HG03521 (cell line): Measurements from ENCODE around the gene CPTP.

Experiments
- ATAC-seq: cut with Tn5 transposase; IDR thresholded peaks from one replicate; pipeline ENCODE4 v1.9.1; 2021; ENCODE audit warnings: mild to moderate bottlenecking, moderate library complexity; ENCODE audit not compliant: unreplicated experiment

The CPTP gene

DNA sequence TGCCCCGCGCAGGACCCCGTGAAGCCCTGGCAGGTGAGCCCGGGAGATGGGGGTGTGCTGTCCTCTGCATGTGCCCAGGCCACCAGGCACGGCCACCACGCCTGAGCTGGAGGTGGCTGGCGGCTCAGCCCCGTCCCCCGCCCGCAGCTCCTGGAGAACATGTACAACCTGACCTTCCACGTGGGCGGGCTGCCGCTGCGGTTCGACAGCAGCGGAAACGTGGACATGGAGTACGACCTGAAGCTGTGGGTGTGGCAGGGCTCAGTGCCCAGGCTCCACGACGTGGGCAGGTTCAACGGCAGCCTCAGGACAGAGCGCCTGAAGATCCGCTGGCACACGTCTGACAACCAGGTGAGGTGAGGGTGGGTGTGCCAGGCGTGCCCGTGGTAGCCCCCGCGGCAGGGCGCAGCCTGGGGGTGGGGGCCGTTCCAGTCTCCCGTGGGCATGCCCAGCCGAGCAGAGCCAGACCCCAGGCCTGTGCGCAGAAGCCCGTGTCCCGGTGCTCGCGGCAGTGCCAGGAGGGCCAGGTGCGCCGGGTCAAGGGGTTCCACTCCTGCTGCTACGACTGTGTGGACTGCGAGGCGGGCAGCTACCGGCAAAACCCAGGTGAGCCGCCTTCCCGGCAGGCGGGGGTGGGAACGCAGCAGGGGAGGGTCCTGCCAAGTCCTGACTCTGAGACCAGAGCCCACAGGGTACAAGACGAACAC lies 8.3 kb downstream of the CPTP start:
- no peak for ATAC-seq

DNA sequence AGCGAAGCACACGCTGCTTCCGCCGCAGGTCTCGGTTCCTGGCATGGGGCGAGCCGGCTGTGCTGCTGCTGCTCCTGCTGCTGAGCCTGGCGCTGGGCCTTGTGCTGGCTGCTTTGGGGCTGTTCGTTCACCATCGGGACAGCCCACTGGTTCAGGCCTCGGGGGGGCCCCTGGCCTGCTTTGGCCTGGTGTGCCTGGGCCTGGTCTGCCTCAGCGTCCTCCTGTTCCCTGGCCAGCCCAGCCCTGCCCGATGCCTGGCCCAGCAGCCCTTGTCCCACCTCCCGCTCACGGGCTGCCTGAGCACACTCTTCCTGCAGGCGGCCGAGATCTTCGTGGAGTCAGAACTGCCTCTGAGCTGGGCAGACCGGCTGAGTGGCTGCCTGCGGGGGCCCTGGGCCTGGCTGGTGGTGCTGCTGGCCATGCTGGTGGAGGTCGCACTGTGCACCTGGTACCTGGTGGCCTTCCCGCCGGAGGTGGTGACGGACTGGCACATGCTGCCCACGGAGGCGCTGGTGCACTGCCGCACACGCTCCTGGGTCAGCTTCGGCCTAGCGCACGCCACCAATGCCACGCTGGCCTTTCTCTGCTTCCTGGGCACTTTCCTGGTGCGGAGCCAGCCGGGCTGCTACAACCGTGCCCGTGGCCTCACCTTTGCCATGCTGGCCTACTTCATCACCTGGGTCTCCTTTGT lies 9.1 kb downstream of the CPTP start:
- ATAC-seq: no peak

DNA sequence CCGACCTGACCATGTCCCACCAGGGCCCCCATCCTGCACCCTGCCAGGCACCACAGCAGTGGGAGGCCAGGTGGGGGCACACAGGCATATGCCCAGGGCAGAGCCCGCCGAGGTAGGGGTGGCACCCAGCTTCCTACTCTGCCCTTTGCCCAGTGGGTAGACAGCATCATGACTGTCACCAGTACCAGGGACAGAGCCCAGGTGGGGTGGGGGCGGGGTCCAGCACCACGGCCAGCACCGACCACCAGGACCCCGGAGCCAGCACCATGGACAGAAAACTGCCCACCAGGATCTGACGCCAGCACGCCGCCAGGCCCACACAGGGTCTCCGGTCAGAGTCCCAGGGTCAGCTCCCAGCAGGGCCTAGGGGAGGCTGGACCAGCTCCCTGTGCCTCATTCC lies 10.2 kb downstream of the CPTP start:
- ATAC-seq: no peak

DNA sequence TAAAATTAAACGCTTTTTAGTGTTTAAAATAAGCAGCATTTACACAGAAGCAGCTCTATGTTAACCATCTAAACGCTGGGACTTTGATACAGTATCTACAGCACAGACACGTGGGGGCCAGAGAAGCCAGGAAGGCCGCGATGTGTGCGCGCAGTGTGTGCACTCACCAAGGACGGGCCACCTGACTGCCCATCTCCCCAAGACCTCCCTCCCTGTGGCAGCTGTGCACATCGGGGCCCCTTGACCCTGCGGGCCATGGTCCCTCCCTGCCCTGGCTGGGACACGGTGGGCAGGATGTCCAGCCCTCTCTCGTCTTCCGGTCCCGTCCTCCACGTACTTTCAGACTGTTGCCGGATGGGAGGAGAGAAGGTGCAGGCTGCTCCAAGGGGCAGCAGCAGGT lies 10.7 kb downstream of the CPTP start:
- ATAC-seq: no peak

DNA sequence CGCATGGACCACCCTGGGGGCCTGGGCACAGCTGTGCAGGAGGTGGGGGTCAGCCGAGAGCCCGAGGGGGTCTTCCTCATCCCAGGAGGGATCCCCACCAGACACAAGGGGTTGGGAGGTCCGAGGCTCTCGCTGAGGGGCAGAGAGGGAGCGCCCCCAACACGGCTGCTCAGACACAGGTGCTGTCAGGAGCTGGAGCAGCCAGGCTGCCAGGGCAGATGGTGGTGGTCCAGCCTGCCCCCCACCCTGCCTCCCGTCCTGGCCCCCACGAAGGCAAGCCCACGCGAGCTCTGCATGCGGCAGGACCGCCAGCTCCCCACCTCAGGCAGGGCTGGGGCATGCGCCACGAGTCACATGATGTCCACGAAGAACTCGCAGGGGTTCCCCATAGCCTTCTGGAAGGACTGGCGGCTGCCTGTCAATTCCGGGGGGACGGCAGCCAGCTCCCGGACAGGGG lies 11.2 kb downstream of the CPTP start:
- no peak for ATAC-seq

DNA sequence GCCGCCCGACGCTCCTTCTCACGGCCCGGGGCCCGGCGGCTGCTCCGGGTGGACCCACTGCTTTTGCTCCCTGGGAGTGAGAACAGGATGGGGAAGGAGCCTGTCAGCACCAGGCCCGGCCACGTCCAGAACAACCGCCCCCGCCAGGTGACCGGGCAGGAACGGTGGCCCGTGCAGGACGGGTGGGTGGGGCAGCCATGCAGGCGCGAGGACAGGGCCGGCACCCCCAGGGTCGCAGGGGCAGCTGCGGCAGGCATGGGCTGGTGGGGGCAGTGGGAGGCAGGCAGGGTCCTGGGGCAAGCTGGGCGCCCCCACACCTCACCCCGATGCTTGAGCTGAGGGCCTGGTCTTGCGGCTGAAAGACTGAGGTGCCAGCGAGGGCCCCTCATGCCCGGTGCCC lies 11.8 kb downstream of the CPTP start:
- ATAC-seq: no peak

DNA sequence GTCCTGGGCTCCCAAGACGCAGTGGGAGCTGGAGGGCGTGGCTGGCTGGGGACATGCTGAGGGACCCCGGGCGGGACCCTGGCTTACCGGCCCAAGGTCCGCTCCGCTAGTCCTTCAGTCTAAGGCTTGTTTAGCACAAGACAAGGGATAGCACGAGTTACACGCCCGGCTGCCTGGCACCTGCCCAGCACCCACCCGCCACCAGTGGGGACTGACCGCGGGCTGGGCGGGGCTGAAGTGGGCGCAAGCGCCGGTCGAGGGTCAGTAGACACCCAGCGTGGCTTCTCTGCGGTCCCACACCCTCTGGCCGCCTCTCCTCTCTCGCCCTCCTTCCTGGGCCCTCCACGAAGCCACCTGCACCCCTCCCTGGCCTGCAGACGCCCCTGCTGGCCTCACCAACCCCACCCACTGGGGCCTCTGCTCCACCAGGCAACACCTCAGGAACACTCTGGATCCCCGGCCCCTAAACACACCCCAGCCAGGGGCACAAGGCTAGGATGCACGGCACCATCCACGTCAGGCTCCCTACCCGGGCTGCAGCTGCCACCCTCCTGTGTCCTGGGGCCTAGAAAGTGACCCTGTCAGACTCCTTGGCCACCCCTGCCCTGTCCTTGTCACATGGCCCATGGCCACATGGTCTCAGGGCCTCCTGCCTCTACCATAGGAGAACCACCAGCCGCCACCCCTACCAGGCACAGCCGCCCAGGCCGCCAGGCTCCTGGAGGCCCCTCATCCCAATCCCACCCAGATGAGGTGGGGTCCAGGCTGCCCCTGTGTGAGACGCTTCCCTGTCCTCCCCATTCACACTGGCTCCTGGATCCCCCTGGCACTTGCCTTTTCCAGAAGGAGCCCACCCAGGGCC lies 12.6 kb downstream of the CPTP start:
- no peak for ATAC-seq

DNA sequence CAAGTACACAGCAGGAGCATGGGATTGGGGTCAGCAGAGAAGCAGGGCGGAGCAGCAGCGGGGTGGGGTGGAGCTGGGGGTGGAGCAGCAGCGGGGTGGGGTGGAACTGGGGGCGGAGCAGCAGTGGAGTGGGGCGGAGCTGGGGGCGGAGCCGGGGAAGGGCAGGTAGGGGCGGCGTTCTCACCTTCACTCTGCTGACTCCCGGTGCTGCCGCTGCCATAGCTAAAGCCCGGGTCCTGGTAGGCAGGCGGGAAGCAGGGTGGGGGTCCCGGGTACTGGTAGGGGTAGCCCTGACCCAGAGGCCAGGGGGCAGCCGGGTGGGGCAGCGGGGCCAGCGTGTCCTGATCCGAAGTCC lies 13.2 kb downstream of the CPTP start:
- ATAC-seq: no peak

DNA sequence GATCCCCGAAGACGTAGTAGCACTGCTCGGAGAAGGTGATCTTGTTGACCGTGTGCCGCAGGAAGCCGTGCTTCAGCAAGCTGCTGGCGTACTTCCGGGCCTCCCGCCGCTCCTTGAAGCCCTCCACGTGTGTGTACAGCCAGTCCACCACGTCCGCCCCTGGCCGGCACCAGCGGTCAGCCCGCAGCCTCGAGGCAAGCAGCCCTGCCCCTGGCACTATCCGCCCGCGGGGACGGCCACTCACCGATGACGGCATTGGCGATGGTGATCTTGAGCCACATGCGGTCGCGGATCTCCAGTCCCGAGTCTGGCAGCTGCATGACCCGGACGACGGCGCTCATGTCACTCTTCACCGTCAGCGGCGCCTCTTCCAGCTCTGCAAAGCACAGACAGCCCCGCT lies 13.7 kb downstream of the CPTP start:
- ATAC-seq: no peak

DNA sequence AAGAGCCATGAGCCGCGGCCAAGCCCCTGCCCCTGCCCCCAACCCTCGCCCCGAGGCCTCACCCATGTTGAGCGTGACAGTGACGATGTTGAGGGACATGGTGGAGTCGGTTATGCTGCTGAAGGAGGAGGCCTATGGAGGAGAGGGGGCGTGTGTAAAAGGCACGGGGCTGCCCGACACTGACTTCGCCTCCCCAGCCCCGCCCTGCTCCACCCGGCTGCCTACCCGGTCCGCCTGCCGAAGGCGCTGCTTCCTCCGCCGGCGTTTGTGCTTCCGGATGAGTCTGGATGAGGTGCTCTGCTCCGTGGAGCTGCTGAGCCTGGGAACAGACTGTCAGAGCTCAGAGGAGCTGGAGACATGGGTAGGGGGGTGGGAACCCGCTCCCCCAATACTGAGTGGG lies 15.6 kb downstream of the CPTP start:
- ATAC-seq: no peak

DNA sequence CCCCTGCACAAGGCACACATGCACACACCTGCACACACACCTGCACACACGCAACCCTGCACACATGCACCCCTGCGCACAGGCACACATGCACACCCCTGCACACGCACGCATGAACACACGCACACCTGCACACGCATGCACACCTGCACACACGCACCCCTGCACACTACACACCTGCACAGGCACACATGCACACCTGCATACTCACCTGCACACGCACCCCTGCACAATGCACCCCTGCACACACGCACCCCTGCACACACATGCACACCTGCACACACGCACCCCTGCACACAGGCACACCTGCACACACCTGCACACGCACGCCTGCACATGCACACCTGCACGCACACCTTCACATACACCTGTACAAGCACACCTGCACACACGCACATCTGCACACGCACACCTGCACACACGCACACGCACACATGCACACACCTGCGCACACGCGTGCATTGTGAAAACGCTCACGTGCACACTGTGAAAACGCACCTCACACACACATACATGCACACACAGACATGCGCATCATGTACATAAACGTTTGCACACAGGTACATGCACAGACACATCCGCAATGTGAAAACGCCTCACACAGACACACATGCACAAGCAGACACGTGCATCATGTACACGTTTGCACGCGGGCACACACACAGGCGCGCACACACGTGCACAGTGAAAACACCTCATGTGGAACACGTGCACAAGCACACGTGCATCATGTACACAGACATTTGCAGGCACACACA lies 16.4 kb downstream of the CPTP start:
- ATAC-seq: no peak

DNA sequence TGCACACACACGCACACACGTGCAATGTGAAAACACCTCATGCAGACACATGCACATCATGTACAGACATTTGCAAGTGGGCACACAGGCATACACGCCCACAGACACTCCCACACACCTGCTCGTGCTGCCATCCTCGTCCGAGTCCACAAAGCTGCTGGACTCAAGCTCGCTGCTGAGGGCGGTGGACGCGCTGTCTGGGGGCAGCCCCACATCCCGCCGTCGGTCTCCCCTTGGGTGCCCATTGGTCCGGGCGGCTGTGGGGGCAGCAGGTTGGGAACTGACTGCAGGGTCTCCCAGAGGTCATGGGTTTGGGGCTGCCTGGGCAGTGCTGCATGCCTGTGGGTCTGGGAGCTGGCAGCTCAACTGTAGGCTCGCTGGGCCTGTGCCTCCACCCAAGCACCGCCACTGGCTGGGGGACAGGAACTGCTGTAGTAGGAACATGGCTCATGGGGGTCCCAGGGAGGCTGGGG lies 17.0 kb downstream of the CPTP start:
- no peak for ATAC-seq

DNA sequence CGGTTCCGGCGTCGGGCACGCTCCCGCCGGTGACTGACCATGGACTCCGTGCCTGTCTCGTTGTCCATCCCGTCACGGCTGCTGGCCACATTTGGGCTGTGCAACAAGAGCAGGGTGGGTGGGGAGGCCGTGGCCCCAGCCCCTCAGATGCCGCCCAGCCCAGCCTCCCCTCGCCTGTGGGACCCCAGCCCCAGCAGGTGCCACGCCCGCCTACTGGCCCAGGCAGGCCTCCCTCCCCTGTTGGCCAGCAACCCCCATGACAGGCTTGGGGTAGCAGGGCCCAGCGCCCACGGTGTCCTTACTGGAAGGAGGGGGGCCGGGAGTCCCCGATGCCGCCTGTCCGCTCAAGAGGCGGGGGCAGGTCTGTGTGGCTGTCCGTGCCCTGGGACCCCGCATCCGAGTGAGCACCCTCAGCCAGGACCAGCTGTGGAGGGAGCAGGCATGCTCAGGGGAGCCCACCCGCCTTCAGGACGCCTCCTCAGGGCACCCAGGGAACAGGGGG lies 17.5 kb downstream of the CPTP start:
- no peak for ATAC-seq

DNA sequence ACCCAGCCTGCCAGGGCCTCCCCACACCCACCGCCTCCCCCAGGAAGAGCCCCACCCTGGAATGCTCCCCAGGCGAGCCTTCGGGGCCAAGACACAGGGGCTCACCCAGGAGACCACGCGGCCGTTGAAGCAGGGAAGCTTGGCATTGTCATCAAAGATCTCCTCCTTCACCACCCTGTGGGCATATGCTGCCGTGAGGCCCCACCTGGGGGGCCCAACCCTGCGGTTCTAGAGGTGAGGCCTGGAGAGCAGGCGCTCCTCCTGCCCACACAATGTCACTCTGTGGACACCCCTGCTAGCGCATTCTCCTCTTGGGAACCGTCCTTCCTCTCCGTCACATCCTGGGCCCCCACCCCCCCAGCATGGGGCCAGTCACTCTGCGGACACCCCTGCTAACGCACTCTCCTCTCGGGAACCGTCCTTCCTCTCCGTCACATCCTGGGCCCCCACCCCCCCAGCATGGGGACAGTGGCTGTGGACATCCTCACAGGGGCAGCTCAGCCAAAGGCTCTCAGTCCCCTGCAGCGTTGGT lies 18.0 kb downstream of the CPTP start:
- ATAC-seq: no peak

DNA sequence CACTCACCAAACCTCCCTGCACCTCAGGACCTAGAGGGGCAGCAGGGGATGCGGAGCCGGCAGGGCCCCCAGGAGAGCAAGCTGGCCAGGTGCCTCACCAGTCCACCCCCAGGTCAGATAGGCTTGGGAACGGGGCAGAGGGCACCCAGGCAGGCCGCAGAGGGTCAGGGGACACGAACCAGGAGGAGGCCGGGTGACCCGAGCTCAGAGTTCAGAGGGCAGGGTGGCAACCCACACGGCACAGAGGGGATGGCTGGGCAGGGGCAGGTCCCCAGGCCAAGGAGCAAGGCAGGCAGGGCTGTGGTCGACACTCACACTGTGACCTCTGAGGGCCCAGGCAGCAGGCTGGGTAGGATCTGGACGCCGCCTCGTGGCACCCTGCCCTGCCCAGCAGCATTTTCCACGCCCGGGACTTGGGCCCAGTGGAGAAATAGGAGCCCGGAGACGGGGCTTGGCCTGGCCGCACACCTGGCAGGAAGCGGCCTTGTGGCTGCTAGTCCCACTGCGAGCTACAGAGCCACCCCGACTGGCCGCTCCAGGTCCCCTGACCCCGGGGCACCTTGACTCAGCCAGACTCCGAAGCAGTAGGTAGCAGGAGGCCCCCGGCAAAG lies 19.3 kb downstream of the CPTP start:
- no peak for ATAC-seq

DNA sequence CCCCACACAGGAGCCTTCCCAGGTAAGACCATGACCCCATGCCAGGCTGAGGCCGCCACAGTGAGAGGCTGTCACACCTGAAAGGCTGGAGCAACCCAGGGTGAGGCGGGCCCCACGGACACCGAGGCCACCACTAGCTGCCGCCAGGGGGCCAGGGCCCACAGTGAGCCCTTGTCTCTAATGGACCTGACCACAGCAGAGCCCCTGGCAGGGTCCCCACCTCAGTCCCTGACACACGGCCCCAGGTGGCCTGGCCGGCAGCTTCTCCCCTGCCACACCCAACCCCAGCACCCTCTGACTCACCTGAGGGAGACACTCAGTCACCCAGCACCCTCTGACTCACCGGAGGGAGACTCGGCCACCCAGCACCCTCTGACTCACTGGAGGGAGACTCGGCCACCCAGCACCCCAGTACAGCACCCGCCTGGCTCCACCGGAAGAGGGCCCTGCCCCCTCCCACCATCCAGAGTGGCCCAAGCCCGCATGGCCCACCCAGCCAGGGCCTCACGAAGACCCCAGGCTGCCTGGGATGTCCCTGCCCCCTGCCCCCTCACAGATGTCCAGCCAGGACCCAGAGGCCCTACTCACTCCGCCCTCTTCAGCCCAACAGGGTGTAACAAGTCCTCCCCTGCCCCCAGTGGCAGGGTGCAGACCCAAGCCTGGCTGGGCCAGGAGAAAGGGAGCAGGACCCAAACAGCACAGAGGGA lies 20.2 kb downstream of the CPTP start:
- ATAC-seq: no peak

DNA sequence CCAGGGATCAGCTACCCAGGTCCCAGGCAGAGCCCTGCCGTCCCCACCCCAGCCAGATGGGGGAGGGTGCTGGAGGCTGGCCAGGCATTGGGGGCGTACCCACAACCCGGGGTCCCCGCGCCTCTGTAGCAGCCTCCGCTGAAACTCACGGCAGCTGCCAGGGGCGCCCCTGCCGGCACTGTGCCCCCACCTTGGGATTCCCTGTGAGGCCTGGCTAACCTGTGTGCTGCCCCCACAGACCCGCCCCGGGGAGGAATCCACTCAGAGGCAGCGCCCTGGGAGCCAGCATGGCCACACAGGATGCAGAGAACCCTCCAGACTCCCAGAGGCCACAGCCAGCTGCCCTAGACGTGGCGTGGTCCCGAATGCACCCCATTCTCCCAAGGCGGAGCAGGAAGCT lies 20.8 kb downstream of the CPTP start:
- no peak for ATAC-seq

DNA sequence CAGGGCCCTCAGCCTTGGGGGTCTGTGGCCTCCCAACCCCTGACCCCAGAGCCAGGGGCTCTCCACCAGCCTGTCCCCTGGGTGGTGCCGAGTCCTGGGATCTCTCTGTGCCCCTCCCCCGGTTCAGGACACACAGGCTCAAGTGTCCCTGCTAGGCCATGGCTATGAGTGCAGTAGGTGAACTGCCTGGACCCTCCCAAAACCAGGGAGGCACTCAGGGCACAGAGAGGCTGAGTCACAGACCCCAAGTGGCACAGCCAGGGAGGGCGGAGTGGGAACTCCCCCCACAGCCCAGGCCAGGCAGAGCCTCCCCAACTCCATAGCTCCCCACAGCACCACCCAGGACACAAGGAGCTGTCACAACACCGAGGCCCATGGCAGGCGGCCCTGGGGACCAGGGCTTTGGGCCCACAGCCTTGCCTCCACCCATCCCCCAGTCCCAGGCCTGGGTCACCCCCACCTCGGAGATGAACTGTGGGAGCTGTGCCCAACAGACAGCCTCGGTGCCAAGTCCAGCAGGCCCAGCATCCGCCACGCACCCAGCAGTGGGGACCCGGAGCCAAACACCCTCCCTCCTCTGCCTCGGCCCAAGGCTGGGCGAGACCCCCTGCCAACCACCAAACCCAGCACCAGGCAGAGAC lies 21.4 kb downstream of the CPTP start:
- ATAC-seq: no peak

DNA sequence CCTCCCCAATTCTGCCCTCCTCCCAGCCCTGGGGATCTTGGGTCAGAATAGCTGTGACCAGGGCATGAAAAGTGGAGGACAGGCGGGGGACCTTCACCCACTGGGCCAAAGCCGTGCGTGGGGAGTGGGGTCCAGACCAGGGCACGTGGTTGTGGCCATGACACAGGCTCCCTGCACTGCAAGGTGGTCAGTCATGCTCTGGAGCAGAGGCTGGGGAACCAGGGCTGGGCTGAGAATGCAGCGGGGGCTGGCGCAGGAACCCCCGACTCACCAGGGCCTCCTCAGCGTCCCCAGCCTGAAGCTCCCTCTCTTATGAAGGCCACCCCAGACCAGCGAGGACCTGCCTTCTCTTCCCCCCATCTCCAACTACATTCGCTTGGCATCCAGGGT lies 21.9 kb downstream of the CPTP start:
- no peak for ATAC-seq
